ENCODE measurements around the gene TNFRSF25. TPM values are rescaled to one million over a fixed set of nuclear protein-coding genes. Genes with fewer than 3 reads are reported as not detected.

The TNFRSF25 gene, protein sequence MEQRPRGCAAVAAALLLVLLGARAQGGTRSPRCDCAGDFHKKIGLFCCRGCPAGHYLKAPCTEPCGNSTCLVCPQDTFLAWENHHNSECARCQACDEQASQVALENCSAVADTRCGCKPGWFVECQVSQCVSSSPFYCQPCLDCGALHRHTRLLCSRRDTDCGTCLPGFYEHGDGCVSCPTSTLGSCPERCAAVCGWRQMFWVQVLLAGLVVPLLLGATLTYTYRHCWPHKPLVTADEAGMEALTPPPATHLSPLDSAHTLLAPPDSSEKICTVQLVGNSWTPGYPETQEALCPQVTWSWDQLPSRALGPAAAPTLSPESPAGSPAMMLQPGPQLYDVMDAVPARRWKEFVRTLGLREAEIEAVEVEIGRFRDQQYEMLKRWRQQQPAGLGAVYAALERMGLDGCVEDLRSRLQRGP
- total RNA-seq: 10 to 100 TPM; 57.3 to 66.7 TPM

- peak; percentile 58 for DNase-seq
- H3K4me3 Mint-ChIP-seq: peak within 1 kb of the TSS; percentile 84
- CTCF ChIA-PET: interaction anchor here (0.6 to 1.4 kb wide), 5 partner anchors 21 to 235 kb away, joined by 3 to 7 read pairs (median 3); partner anchors contain the start of gene DNAJC11
- peak within 1 kb of the TSS; percentile 90 for H3K27ac Mint-ChIP-seq
- no peaks in the 10 kb centered on the region for H3K9me3 Mint-ChIP-seq (ENCODE audit: low read depth)
- peak; percentile 63 for ATAC-seq
- intact Hi-C loops (cut with DNase I, micrococcal nuclease): loop anchor here in 1 of 2 experiments (1.0 to 10.0 kb wide), 3 partner anchors 73 to 471 kb away; partner anchors contain the start of genes ACOT7, CAMTA1 and NPHP4
- H3K27me3 Mint-ChIP-seq: no peaks in the 10 kb centered on the region
- peaks cover 36% of the 10 kb centered on the region for H3K4me1 Mint-ChIP-seq
- POLR2A ChIA-PET: no interaction called here
- H3K36me3 Mint-ChIP-seq (ENCODE audit: low read depth): peaks cover 29% of the 10 kb centered on the region
These were observed at the start of gene TNFRSF25 for GRCh38 chr1:6466023-6466422. TSS of gene TNFRSF25 (minus strand) at chr1:6466173. CDS start at chr1:6466107, 66 bp downstream.

DNA sequence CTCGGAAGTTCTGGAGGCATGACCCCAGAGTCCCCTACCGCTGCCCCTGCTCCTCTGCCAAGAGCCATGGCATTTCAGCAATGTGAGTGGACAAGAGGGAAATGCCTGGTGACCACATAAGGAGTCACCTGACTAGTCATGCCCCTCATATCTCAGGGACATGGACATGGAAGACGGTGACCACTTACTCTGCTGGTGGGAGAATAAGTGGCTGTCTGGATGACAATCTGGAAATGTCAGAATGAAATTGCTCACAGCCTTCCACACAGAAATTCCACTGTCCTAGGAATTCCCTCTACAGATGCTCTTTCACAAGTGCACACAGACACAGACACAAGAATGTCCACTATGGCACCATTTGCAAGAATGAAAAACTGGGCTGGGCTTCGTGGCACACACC, 49.8 kb upstream of the TNFRSF25 start:
- ChIA-PET POLR2A (no interaction called here), CTCF (no interaction called here)
- ATAC-seq: no peak
- Mint-ChIP-seq H3K9me3 (ENCODE audit: low read depth) (no peaks in the 10 kb centered on the region), H3K27me3 (no peaks in the 10 kb centered on the region), H3K36me3 (ENCODE audit: low read depth) (no peaks in the 10 kb centered on the region), H3K4me1 (no peaks in the 10 kb centered on the region), H3K4me3 (no peak overlapping the region), H3K27ac (no peak overlapping the region)
- intact Hi-C loops (cut with DNase I, micrococcal nuclease): no loop called here
- DNase-seq: no peak

- DNase-seq: no peak
- intact Hi-C loops (cut with DNase I, micrococcal nuclease): no loop called here
- no peaks in the 10 kb centered on the region for H3K4me1 Mint-ChIP-seq
- no peaks in the 10 kb centered on the region for H3K36me3 Mint-ChIP-seq (ENCODE audit: low read depth)
- H3K9me3 Mint-ChIP-seq (ENCODE audit: low read depth): no peaks in the 10 kb centered on the region
- H3K4me3 Mint-ChIP-seq: no peak overlapping the region
- no peak overlapping the region for H3K27ac Mint-ChIP-seq
- ChIA-PET CTCF (interaction anchor here (0.8 kb wide), 1 partner anchor 108 kb away, joined by 3 read pairs; no protein-coding TSS in a partner anchor), POLR2A (no interaction called here)
- H3K27me3 Mint-ChIP-seq: no peaks in the 10 kb centered on the region
- no peak for ATAC-seq
These were observed 47.4 kb upstream of the TNFRSF25 start for GRCh38 chr1:6513320-6513801.

- Mint-ChIP-seq H3K4me3 (no peak overlapping the region), H3K36me3 (ENCODE audit: low read depth) (no peaks in the 10 kb centered on the region), H3K4me1 (no peaks in the 10 kb centered on the region), H3K27me3 (no peaks in the 10 kb centered on the region), H3K9me3 (ENCODE audit: low read depth) (no peaks in the 10 kb centered on the region), H3K27ac (no peak overlapping the region)
- POLR2A ChIA-PET: no interaction called here
- CTCF ChIA-PET: interaction anchor here (0.8 kb wide), 1 partner anchor 108 kb away, joined by 3 read pairs; no protein-coding TSS in a partner anchor
- intact Hi-C loops (cut with DNase I, micrococcal nuclease): no loop called here
- ATAC-seq: no peak
- DNase-seq: no peak
These were observed 46.9 kb upstream of the TNFRSF25 start for GRCh38 chr1:6512908-6513280.

- intact Hi-C loops (cut with DNase I, micrococcal nuclease): no loop called here
- DNase-seq: no peak
- H3K27me3 Mint-ChIP-seq: no peaks in the 10 kb centered on the region
- H3K27ac Mint-ChIP-seq: no peak overlapping the region
- H3K4me3 Mint-ChIP-seq: no peak overlapping the region
- no peak for ATAC-seq
- H3K4me1 Mint-ChIP-seq: no peaks in the 10 kb centered on the region
- ChIA-PET CTCF (no interaction called here), POLR2A (no interaction called here)
- no peaks in the 10 kb centered on the region for H3K9me3 Mint-ChIP-seq (ENCODE audit: low read depth)
- no peaks in the 10 kb centered on the region for H3K36me3 Mint-ChIP-seq (ENCODE audit: low read depth)
These were observed 46.4 kb upstream of the TNFRSF25 start for GRCh38 chr1:6512245-6512907.

DNA sequence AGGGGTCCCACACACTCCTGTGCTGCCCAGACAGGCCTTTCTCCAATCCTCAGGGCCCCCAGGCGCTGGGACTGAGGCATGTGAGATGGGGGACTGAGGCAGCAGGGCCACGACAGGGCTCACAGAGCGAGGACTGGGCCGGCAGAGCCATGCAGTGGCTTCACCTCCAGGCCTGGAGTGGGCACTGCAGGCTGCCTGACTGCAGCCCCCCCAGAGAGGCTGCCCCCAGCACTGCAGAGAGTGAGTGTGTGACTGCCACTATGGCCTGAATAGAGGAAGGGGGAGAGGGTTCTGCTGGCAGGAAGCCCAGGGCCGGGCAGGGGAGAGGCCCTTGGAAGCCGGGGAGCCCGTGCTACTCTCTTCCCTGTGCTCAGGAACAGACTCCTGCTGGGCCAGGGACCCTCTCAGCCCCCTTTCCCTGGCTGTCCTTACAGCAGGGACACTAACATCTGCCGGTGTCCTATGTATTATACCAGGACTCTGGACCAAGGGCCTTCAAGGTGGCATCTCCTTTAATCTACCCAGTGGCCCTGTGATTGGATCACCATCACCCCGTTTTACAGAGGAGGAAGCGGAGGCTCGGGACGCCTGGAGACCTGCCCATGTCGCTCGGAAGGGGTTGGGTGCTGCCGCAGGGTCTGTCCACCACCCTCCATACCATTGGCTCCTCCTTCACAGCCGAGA, 45.7 kb upstream of the TNFRSF25 start:
- no peak overlapping the region for H3K27ac Mint-ChIP-seq
- H3K36me3 Mint-ChIP-seq (ENCODE audit: low read depth): no peaks in the 10 kb centered on the region
- ChIA-PET POLR2A (no interaction called here), CTCF (no interaction called here)
- no peaks in the 10 kb centered on the region for H3K9me3 Mint-ChIP-seq (ENCODE audit: low read depth)
- ATAC-seq (no peak), DNase-seq (no peak)
- no peaks in the 10 kb centered on the region for H3K27me3 Mint-ChIP-seq
- H3K4me3 Mint-ChIP-seq: no peak overlapping the region
- intact Hi-C loops (cut with DNase I, micrococcal nuclease): no loop called here
- H3K4me1 Mint-ChIP-seq: no peaks in the 10 kb centered on the region

GRCh38 chr1:6511056-6511455, 45.1 kb upstream of the TNFRSF25 start:
- no peaks in the 10 kb centered on the region for H3K36me3 Mint-ChIP-seq (ENCODE audit: low read depth)
- ChIA-PET POLR2A (no interaction called here), CTCF (no interaction called here)
- DNase-seq (no peak), ATAC-seq (no peak)
- no peak overlapping the region for H3K4me3 Mint-ChIP-seq
- intact Hi-C loops (cut with DNase I, micrococcal nuclease): no loop called here
- no peaks in the 10 kb centered on the region for H3K9me3 Mint-ChIP-seq (ENCODE audit: low read depth)
- no peaks in the 10 kb centered on the region for H3K4me1 Mint-ChIP-seq
- no peaks in the 10 kb centered on the region for H3K27me3 Mint-ChIP-seq
- no peak overlapping the region for H3K27ac Mint-ChIP-seq

DNA sequence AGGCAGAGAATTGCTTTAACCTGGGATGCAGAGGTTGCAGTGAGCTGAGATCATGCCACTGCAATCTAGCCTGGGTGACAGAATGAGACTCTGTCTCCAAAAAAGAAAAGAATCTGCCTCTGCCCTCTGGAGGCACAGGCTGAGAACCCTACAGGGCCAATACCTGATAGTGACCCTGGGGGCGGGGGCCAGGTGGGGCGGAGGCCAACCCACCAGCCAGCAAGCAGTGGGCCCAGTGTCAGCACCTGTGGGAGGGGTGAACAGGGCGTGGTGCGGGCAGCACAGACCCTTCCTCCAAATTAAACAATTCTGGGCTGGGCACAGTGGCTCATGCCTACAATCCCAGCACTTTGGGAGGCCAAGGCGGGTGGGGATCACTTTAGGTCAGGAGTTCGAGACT, 44.5 kb upstream of the TNFRSF25 start:
- H3K36me3 Mint-ChIP-seq (ENCODE audit: low read depth): no peaks in the 10 kb centered on the region
- no peak for DNase-seq
- H3K4me1 Mint-ChIP-seq: no peaks in the 10 kb centered on the region
- intact Hi-C loops (cut with DNase I, micrococcal nuclease): no loop called here
- H3K4me3 Mint-ChIP-seq: no peak overlapping the region
- ChIA-PET POLR2A (no interaction called here), CTCF (no interaction called here)
- H3K27ac Mint-ChIP-seq: no peak overlapping the region
- no peaks in the 10 kb centered on the region for H3K9me3 Mint-ChIP-seq (ENCODE audit: low read depth)
- H3K27me3 Mint-ChIP-seq: no peaks in the 10 kb centered on the region
- no peak for ATAC-seq

- DNase-seq (no peak), ATAC-seq (no peak)
- Mint-ChIP-seq H3K4me3 (no peak overlapping the region), H3K36me3 (ENCODE audit: low read depth) (no peaks in the 10 kb centered on the region), H3K4me1 (no peaks in the 10 kb centered on the region), H3K9me3 (ENCODE audit: low read depth) (no peaks in the 10 kb centered on the region), H3K27me3 (no peaks in the 10 kb centered on the region), H3K27ac (no peak overlapping the region)
- POLR2A ChIA-PET: no interaction called here
- CTCF ChIA-PET: no interaction called here
- intact Hi-C loops (cut with DNase I, micrococcal nuclease): no loop called here
These were observed 43.9 kb upstream of the TNFRSF25 start for GRCh38 chr1:6509919-6510291.

DNA sequence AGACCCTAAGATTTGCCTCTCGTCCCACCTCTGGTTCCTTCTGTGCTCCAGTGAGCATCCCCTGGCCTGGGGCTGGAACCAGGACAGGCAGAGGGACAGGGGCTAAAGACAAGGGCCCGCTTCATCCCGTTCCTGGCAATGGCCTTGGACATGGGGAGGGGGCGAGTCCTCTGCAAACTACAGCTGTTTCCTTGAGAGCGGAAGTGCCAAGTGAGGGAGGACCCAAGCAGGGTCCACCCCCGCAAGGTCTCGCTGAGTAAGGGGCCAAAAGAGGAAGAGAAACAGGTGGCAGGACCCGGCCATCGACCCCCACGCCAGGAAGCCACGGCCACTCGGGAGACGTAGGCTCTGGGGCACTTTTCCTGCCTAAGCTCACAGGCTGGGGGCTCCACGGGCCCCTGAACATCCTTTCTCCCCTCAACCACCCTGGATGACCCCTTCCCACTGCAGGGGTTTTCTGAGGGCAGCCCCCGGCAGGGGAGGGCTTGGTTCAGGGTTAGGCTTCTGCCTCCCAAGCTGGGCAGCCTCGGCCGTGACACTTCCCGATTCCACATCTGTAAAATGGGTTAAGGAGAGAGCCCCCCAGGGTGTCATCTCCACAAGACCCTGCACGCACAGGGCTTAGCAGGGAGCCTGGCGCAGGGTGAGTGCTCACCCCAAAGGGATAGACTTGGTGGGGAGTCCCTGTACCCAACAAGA, 43.4 kb upstream of the TNFRSF25 start:
- DNase-seq (no peak), ATAC-seq (no peak)
- no peaks in the 10 kb centered on the region for H3K4me1 Mint-ChIP-seq
- H3K4me3 Mint-ChIP-seq: no peak overlapping the region
- no peaks in the 10 kb centered on the region for H3K27me3 Mint-ChIP-seq
- H3K9me3 Mint-ChIP-seq (ENCODE audit: low read depth): no peaks in the 10 kb centered on the region
- no peak overlapping the region for H3K27ac Mint-ChIP-seq
- H3K36me3 Mint-ChIP-seq (ENCODE audit: low read depth): no peaks in the 10 kb centered on the region
- intact Hi-C loops (cut with DNase I, micrococcal nuclease): no loop called here
- POLR2A ChIA-PET: no interaction called here
- CTCF ChIA-PET: interaction anchor here (1.1 kb wide), 1 partner anchor 13 kb away, joined by 3 read pairs; no protein-coding TSS in a partner anchor

- ATAC-seq (no peak), DNase-seq (no peak)
- Mint-ChIP-seq H3K9me3 (ENCODE audit: low read depth) (no peaks in the 10 kb centered on the region), H3K4me3 (no peak overlapping the region), H3K4me1 (no peaks in the 10 kb centered on the region), H3K36me3 (ENCODE audit: low read depth) (no peaks in the 10 kb centered on the region), H3K27me3 (no peaks in the 10 kb centered on the region), H3K27ac (no peak overlapping the region)
- ChIA-PET POLR2A (no interaction called here), CTCF (interaction anchor here (1.1 kb wide), 1 partner anchor 14 kb away, joined by 3 read pairs; no protein-coding TSS in a partner anchor)
- intact Hi-C loops (cut with DNase I, micrococcal nuclease): no loop called here
These were observed 42.8 kb upstream of the TNFRSF25 start for GRCh38 chr1:6508816-6509189.
